GM19043 (cell line): Measurements from ENCODE around the gene TEX261.

Experiments used
- ATAC-seq: cut with Tn5 transposase; IDR thresholded peaks from one replicate; pipeline ENCODE4 v1.9.1; 2021; ENCODE audit warnings: low read depth; ENCODE audit not compliant: unreplicated experiment

The TEX261 gene

DNA sequence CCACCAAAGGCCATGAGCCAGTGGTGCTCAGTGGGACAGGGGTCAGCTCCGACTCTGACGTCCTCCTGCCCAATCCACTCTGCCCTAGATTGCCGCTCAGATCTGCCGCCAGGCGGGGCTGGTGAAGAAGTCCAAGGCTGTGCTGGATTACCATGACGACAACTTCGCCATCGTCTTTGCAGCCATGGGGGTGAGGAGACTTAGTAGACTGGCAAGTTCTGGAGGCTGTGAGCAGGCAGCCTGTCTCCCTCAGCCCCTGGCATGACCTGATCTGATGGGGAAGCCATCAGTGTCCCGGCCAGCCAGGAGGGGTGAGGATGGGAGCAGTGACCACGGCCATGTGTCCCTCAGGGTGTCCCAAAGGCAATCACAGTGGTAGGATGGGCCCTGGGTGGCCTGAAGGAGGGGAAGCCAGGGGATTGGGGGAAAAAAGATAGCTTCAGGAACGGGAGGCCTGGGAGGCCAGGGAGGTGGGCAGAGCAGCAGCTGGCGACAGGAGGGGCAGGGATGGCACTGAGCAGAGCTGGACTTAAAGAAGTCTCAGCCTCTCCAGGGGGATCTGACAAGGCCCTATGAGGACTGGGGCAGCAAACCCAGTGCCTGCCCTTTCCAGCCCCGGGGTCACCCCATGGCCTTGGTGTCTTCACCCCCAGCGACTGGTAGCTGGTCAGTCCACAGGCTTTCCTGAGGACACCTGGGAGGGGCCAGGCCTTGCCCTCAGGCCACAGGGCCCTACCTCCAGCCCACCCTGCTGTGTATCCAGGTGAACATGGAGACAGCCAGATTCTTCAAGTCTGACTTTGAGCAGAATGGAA lies 33.6 kb downstream of the TEX261 start:
- ATAC-seq, result no peak

DNA sequence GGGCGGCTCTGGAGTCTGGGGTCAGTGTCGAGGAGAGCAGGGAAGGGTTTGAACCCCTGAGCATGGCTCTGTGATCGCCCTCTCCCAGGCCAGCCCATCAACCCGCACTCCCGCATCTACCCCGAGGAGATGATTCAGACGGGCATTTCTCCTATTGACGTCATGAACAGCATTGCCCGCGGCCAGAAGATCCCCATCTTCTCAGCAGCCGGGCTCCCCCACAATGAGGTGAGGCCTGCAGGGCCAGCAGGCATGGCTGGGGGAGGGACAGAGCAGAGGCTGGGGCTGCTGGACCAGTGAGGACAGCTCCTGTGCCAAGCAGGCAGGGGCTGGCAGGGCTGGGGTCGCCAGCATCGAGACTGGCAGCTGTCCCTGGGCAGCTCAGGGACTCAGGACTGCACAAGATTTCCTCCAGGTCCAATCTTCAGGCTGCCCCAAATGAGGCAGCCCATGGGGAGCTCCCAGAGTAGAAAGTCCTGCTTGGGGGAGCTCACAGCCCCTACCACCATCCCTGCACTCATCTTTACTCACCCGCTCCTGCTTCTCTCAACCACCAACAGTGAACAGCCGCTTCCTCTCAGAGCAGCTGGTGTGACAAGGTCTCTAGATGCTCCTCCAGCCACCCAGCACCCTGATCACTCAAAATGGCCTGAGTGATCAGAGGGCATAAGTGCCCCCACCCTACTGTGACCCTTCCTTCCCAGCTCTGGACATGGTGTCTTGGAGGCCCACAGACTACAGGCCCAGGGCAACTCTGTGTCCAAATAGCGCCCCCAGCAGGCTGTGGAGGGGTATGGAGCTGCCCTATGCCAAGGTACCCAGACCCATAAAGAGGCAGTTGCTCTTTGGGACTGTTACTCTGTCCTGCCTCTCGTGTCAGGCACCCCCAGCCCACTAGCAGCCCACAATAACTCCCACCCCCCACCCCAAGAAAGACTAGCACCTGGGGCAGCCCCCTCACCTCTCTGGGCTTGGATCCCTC lies 34.5 kb downstream of the TEX261 start:
- ATAC-seq, result no peak

DNA sequence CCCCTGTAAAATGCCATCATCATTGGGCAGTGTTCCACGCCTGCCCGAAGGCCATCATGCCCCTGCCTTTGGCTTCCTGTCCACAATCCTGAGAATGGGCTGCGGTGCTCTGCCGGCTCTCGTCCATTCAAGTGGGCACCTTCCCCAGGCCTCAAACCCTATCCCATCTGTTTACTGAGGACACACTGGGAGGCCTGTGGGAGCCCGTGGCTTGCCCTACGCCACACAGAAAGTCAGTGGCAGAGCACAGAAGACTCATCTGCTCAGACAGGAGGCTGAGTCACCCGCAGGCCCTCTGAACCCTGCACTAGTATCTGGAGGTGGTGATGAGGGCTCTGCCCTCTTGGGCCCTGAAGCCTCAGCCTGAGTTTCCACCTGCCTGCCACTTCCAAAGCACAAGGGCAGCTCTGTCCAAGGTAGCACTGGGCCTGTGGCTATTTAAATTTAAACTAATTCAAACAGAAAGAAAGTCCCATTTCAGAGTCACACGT lies 35.4 kb downstream of the TEX261 start:
- ATAC-seq, result no peak

DNA sequence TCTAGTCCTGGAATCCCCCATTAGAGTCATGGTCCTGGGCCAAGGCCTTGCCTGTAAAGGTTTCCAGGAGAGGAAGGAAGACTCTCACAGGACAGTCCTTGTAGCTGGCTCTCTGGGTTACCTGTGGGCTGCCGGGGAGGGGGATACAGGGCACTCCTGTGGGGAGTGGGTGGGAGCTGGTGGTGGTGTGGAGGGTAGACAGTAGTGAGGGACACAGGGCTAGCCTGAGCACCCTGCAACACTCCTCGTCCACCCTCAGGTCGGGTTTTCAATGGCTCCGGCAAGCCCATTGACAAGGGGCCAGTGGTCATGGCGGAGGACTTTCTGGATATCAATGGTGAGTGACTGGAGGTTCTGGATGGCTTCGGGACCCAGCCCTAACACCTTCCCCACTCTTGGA lies 35.9 kb downstream of the TEX261 start:
- ATAC-seq, result no peak

DNA sequence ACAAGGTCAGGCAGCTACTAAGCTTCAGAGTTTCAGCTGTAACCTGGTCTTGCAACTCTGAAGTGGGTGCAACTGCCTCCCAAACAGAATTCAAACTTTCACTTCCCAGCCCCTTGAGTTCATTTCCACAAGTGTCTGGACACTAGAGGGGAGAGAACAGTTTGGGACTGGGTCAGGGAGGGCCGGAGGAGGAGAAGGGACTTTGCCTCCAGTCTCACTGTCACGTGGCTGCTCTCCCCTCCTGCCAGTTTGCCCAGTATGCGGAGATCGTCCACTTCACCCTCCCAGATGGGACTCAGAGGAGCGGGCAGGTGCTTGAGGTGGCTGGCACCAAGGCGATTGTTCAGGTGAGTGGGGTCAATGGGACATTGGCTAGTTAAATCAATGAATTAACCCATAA lies 36.9 kb downstream of the TEX261 start:
- no peak for ATAC-seq

DNA sequence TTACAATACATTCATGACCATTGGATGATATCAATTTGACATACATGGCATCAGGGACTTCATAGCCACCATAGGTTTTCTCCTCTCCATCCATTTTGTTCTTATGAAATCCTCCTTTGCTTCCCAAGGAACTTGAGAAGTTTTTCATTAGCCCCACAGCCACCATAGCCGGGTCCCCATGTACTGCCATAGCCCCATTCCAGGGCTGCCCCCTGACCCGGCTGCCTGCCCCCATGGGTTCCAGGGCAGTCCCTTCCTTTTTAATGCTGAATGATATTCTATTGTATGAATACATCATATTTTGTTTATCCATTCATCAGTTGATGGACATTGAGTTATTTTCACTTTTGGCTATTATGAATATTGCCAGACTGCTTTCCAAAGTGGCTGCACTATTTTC lies 38.5 kb downstream of the TEX261 start:
- no peak for ATAC-seq

DNA sequence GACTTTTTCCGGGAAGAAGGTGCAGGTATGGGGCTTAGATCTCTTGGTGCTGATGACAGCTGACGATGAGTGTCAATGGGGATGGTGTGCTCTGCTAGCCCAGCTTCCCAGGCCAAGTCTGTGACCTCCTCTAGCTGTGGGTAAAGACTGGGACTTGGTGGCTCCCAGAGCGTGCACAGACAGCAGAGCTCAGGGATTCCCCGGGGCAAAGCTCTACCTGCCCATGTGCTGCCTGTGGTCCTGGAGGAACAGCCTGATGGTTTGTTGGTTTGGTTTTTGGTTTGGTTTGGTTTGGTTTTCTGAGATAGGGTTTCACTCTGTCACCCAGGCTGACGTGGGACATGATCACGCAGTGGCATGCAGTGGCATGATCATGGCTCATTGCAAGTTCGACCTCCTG lies 39.8 kb downstream of the TEX261 start:
- no peak for ATAC-seq

DNA sequence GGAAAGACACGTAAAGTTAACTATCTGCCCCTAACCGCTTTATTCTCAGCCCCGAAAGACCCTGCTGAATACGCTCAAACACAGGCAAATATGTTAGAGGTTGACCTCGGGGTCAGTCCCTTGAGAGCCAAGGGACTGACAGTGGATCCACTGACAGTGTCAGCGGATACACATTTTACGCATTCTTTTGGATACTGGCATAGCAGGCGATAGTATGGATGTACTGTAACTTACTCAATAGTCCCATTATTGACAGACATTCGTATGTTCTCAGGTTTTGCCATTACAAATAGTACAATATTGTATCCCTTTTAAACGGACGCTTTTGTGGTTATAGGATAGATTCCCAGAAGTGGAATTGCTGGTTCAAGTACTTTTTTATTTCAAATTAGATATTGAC lies 45.6 kb downstream of the TEX261 start:
- ATAC-seq, result no peak

DNA sequence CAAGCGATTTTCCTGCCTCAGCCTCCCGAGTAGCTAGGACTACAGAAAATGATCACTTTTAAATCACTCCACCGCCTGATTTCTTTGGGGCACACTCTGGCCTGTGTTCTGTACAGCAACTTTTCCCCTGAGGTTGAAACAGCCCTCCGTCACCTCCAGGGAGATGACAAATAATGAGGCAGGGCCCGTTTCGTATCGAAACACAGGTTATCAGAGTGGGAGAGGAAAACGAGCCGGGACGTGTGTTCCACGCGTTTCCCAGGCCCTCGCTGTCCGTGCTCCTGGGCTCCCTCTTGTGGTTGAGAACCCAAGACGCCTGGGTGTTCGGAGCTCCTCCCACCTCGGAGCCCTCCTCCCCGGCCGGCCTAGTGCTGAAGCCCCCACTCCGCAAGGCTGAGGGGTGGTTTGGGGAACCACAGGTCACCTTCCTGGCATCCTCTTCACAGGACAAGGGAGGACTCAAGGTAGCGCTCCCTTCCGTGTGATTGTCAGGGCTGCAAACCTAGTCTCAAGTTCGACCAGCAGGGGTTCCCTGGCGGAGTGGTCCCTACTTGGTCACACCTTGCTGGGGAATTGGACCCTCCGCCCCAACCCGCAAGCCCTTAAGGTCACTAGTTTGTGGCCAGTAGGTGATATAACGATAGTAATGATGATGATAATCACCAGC lies 46.2 kb downstream of the TEX261 start:
- ATAC-seq, result no peak

DNA sequence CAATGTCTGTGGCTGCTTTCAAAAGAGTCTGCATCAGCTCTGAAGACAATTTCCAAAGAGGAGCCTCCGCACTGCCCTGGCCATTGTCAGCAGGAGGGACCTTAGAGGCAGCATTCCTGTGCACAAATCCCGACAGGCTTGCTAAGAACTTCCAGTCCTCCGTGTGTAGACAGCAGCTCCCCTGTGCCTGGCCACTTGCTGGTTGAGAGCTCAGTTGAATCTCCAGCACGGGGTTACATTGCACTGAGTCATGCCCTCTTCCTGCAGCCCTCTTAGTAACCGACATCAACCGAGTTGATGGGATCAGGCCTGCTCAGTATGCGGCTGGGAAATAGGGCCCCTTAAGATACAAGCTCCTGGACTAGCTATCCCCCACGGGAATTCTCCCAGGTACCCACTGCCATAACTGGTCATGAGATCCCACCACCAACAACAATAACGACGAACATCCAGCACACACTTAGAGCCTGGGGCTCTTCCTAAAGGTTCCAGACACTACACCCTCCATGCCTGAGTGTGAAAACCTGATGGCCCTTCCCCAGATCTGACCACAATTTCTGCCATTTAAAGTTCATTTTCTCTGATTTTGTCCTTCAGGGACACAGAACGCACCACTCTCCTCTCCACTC lies 47.0 kb downstream of the TEX261 start:
- ATAC-seq, result no peak

DNA sequence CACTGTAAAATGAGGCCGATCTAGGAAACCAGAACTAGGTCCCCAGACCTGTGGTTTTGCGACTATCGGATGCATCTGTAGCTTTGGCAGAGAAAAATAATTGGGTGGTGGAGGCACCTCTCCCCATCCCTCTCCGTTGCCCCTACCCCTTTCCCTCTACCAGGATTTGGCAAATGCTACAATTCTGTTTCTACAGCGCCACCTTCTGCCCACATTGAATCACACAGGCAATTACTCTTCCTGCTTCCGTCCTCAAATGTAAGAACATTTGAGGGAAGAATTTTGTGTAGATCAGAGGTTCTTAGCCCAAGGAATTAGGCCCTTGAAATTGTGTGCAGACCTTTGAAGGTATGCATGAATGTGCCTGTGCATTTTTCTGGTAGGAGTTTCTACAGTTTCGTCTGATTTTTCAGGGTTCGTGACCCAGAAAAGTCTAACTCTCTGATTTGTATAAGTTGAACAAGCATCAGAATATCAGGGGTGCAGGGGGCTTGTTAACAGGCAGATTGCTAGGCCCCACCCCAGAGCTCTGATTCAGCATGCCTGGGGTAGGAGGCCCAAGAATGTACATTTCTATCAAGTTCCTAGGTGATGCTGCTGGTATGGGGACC lies 47.7 kb downstream of the TEX261 start:
- ATAC-seq, result no peak

DNA sequence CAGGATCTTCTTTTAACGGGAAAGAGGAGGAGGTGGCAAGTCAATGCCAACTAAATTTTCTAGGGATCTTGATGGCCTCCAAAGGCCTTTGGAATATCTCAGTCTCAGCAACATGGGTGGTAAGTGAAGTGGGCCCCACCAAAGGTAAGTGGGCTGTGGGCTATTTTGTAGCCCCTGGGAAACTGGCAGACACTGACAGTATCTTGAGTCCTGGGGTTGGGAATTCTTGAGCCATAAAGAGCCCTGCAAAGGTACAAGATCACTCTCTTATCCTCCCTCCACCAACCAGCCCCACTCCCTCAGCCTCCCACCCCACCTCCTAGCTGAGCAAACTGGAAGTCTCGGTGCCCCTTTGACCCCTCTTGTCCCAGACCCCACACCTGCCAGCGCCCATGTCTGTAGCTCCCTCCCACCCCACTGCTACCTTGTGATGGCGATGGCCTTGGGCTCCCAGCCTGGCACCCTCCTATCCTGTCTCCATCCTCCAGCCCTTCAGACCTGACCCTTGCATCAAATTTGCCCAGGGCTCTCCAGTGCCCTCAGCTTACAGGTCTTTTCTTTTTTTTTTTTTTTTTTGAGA lies 50.5 kb downstream of the TEX261 start:
- ATAC-seq, result no peak

DNA sequence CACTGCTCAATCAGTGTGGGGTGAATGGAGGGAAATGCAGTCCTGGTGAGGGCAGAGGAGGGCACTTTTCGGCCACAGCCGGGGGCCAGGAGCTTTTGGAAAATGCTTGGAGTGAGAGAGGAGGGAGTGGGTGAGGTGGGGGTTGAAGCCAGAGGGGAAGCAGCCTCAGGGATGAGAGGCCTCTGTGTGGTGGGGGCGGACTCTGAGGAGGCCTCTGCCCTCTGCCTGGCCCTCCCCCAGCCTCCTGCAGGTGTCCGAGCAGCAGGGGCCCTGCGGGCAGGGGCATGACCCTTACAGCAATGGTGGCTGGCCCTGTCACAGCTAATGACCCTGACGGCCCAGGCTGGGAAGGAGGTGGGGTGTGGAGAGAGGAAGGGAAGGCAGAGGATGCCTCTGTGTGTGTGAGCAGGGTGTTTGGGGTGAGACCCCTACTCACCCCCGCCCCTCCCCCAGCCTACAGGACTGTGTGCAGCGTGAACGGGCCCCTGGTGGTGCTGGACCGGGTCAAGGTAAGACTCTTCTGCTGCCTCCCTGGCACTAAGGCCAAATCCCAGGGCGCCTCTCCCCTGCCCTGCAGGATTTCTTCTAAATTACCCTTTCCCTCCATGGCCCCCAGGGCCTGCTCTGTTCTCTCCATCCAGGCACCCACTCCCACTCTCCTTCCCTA lies 51.3 kb downstream of the TEX261 start:
- ATAC-seq, result no peak

DNA sequence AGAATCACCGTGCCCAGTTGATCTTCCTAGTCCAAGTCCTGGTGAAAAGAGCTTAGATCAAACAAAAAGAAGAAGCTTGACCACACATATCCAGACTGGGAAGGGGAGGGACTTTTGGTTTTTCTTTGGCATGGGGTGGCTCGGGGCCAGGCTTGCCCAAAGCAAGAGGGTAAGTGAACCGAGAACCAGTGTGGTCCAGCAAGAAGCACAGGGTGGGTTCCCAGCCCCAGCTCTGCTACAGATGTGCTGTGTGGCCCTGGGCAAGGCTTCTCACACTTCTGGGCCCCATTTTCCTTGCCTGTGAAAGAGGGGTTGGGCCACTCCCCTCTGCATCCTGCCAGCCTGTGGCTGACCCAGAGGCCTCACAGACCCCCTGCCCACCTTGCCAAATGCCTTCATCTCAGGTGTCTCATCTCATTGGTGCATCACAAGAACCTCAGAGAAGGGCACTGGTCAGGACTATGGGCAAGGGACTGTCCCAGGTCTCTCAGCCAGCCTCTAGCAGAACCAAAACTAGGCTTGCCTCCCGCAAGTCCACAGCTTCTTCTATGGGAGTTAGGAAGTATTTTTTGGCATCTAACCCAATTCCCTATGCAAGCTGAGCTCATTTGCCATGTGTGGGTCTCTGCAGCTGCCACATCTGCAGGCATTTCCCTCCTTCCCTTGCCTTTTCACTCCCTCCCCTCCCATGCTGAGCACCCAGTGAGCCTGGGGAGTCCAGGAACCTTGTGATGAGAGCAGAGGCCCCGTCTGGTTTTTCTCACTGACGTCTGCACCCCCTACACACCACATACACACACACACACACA lies 52.1 kb downstream of the TEX261 start:
- no peak for ATAC-seq

DNA sequence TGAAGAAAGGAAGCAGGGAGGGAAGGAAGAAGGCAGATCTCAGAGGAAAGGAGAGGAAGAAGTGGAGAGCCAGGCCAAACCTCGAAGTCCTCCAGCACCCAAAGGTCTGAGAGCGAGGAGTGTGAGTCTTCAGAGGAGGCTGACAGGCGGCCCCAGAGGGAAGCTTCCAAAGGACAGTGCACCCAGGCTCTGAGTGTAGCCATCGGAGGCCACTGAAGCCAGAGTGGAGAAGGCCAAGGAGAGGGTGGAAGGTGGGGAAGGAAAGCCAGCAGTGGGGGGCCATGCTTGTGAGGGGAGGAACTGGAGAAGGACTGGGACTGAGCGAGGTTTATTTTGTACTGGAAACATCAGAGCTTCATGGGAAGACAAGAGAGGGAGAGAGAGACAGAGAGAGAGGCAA lies 53.0 kb downstream of the TEX261 start:
- ATAC-seq, result no peak

DNA sequence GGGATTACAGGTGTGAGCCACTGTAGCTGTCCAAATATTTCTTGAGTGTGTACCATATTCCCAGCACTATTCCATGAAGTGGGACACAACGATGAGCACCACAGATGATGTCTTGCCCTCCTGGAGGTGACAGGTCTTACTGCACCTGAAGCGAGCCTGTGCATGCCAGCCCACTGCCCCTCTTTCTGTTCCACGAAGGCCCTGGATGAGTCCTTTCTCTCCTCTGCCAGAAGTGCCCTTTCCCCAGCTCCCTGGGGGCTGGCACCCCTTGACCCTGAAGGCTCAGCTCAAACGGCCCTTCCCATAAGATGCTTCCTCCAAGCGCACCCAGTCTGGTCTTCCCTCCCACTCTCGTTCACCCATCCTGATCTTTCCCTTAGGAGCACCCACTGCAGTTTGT lies 53.5 kb downstream of the TEX261 start:
- ATAC-seq, result no peak

DNA sequence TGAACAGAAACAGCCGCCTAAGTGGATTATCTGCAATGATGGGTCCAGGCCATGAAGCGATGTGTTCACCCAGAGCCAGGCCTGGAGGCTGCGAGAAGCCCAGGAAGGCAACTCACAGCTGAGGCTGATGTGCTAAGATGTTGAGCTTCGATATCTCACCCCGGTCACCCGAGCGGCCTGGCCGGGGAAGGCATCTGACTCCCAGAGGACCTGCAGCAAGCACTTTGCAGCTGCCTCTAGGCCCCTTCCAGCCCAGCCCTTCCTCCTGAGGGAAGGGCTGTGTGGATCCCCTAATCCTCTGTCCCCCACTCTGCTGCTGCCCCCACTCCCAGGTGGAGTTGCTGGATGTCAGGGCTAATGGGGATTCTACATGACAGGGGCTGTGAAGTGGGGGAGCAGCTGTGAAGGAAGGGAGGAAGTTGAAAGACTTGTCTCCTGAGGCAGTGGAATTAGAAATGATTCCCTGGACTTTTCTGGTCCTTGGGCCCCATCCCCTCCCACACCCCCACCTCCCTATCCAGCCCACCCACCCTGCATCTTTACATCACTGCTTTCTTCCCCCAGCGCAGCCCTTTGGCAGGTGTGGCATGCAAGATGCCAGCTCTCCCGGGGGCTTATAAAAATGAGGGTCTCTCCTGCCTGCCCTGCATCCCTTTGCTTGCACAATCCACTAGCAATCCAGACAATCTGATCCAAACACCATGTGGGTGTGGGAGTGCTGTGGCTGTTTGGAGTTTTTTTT lies 54.7 kb downstream of the TEX261 start:
- ATAC-seq, result no peak
